AG10803 (cell line): ENCODE measurements around the gene NDRG2.

Source experiments
- DNase-seq: peaks from one replicate; pipeline ENCODE4 v3.0.0; 2010; ENCODE audit warnings: low read depth
- H3K4me3 ChIP-seq: 2 replicates; pipeline ENCODE4 v1.5.1; 2011; ENCODE audit warnings: mild to moderate bottlenecking, low read length, control low read depth
- CTCF ChIP-seq: conservative IDR thresholded peaks from 2 replicates; pipeline ENCODE4 v1.5.1; 2011; ENCODE audit warnings: mild to moderate bottlenecking, low read length, control low read depth, inconsistent platforms

NDRG2 gene

GRCh38 chr14:21024585-21025370 lies at the start of gene NDRG2:
NDRG2 (minus strand) TSS chr14:21025061; CDS start chr14:21023315, 1,746 bp downstream.
- H3K4me3 ChIP-seq: peak within 1 kb of the TSS; percentile 49
- no peak for DNase-seq
- TF ChIP-seq CTCF: no peak

GRCh38 chr14:21073921-21074320 lies 49.1 kb upstream of the NDRG2 start:
- no peak for TF ChIP-seq CTCF
- H3K4me3 ChIP-seq: no peak overlapping the region
- DNase-seq: no peak

GRCh38 chr14:21072781-21073339 lies 48.0 kb upstream of the NDRG2 start:
- no peak for TF ChIP-seq CTCF
- H3K4me3 ChIP-seq: no peak overlapping the region; the same call in 1 of the 2 replicates
- DNase-seq: no peak

- DNase-seq: peak; percentile 86
- peak overlapping the region; percentile 72 for H3K4me3 ChIP-seq
- TF ChIP-seq CTCF: peak; percentile 47
Observed at GRCh38 chr14:21072031-21072473, 47.2 kb upstream of the NDRG2 start.

- H3K4me3 ChIP-seq: peak overlapping the region; percentile 72
- TF ChIP-seq CTCF: no peak; the same call in 1 of the 2 replicates
- DNase-seq: peak; percentile 96
Observed at GRCh38 chr14:21071225-21072030, 46.6 kb upstream of the NDRG2 start.

- no peak for TF ChIP-seq CTCF
- peak; percentile 40 for DNase-seq
- H3K4me3 ChIP-seq: peak overlapping the region; percentile 72
Observed at GRCh38 chr14:21070610-21071224, 45.9 kb upstream of the NDRG2 start.
